Stromal cell of bone marrow (primary cell): ENCODE results near the gene EML6.
A peak's percentile ranks its signal among the peaks of the same experiment; 100 is the strongest.

Source experiments
- DNase-seq: peaks from one replicate; pipeline ENCODE4 v3.0.0-alpha.2; 2012; ENCODE audit warnings: low read depth

Gene EML6

DNA sequence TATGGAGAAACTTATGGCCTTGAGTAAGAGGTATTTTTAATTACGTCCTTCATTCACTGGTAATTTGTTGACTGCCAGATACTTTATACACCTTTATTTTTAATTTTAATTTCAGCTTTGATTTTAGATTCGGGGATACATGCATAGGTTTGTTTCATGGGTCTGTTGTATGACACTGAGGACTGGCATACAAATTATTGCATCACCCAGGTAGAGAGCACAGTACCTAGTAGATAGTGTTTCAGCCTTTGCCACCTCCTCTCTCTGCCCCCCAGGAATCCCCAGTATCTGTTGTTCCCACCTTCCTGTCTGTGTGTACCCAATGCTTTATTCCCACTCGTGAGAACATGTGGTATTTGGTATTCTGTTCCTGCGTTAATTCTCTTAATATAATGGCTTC, 188.8 kb downstream of the EML6 start:
- DNase-seq = no peak

DNA sequence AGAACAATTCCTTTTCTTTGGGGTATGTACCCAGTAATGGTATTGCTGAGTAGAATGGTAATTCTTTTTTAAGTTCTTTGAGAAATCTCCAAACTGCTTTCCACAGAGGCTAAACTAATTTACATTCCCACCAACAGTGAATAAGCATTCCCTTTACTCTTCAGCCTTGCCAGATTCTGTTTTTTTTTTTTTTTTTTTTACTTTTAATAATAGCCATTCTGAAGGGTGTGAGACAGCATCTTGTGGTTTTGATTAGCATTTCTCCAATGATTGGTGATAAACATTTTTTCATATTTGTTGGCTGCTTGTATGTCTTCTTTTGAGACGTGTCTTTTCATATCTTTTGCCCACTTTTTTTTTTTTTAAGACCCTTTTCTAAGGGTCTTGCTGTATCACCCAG, 189.4 kb downstream of the EML6 start:
- DNase-seq = no peak

DNA sequence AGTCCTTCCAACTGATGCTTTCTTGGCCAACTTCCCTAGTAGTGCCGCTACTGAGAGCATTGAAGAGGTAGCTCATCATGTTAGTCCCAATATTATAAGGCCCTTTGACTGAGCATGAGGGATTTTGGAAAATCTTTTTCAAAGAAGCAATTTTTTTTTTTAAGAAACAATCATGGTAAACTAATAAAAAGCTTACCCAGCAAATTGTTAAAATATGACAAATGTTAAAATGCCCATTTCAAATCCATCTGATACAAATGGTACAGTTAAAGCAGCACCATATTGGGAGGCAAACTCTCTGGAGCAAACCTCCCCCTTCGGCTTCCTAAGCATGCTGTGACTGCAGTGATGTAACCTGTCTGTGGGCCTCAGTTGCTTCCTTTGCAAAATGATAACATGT, 191.2 kb downstream of the EML6 start:
- no peak for DNase-seq

DNA sequence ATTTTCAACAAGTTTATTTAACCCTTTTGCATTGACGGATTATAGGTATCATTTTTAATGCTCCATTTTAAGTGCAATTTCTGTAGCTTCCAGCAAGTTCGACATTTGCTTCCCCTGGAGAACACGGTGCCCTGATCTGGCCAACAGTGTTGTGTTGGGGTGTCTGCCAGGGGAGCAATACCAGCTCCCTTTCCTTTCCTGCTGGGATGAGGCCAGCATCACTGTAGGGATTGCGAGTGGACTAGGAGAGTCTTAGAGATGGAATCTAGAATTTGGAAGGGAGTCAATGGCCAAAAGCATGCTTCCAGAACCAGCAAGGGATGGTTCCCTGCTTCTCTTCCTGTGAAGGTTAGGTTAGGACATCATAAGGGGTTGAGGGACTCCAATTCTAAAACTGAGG, 191.6 kb downstream of the EML6 start:
- DNase-seq = no peak

DNA sequence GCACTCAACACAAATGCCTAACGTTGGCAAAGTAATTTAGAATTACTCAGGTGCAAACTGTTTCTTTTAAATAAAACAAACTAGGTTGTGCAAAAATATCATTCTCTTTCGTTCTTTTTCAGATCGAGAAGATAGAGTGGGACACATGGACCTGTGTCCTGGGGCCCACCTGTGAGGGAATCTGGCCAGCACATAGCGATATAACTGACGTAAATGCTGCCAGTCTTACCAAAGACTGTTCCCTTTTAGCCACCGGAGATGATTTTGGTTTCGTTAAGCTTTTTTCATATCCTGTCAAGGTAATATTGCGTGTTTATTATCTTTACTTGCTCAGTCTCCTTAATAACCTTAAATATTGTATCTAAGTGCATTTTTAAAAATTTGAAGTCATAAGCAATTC, 193.2 kb downstream of the EML6 start:
- no peak for DNase-seq

DNA sequence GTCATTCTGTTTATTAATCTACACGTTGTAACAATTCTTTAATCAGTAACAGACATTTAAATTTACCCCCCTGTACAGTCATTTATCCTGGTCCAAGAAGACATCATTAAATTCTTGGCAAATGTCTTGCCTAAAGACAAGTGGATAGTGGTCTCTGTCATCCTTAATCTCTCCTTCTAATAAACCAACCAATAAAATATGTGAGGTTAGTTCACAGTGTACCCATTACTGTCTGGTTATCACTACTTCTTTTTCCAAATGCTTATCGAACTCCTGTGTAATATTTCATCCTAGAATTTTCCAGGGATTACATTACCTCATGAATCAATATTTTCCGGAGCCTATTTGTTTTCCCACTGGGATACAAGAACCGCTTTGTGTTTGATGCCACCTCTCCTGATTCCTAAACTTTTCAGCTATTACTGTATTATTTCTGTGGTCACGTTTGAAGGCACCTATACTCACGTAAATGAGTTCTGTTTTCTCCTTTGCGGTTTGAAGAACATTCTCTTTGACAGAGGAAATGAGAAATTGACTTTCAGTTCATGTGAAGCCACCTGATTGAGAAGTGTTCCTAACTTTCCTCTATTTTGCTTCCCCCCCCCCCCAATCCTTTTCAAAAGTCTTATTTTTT, 195.3 kb downstream of the EML6 start:
- no peak for DNase-seq

DNA sequence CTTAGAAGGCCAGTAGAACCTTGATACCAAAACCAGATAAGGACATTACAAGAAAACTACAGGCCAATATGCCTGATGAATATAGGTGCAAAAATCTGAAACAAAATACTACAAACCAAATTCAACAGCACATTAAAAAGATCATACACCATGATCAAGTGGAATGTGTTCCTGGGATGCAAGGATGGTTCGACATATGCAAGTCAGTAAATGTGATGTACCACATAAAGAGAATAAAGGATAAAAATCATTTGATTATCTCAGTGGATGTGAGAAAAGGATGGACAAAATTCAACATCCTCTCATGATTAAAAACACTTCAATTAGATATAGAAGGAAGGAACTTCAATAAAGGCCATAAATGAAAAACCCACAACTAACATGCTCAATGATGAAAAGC, 197.2 kb downstream of the EML6 start:
- no peak for DNase-seq

DNA sequence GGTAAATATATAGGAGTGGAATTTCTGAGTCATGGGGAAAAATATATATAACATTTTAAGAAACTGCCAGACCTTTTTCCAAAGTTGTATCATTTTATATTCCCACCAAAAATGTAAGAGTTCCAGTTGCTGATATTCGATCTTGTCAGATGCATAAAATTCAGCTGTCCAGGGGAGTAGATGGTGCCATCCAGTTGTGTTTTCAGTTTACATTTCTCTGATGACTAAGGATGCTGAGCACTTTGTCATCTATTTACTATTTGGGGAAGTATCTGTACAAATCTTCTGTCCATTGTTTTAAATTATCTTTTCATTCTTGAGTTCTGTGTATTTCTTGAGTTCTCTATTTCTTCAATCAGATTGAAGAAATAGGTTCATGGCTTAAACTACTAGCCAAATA, 200.7 kb downstream of the EML6 start:
- no peak for DNase-seq

DNA sequence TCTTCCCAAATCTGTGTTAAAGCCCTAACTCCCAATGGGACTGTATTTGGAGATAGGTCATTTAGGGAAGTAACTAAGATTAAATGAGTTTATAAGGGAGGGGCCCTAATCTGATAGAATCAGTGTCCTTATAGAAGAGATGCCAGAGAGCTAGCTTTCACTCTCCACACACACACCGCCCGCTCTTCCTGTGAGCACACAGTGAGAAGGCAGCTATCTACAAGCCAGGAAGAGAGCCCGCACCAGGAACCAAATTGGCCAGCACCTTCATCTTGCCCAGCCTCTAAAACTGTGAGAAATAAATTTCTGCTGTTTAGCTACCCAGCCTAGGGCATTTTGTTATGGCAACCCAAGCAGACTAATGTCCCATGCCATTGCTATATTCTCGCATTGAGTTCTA, 201.6 kb downstream of the EML6 start:
- no peak for DNase-seq

DNA sequence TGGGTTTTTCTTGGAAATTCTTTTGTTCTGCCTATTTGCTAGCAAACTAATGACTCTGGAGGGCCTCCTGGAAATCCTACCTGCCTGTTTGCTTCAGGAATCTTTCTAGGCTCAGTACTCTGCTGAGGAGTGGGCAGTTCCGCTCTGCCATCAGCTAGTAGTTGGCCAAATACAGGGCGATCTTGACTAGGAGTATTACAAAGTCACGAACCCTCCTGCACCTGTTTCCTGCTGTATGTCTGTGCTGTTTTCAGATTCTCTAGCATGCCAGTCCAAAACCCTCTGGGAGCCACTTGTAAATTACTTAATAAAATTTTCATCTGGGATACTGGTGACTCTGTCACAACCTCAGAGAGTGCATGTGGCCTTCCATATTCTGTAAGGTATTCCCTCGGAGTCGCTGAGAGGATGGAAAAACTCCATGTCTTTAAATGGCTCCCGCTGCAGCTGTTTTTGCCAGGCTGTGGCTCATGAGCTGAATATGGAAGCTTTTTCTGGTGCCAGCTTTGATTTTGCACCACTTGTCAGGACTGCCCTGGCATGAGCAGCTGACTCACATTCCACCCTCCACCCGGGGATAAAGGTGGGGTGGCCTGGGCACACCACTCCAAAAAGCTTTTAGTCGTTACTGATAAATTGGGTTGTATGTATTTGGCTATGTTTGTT, 203.8 kb downstream of the EML6 start:
- no peak for DNase-seq

DNA sequence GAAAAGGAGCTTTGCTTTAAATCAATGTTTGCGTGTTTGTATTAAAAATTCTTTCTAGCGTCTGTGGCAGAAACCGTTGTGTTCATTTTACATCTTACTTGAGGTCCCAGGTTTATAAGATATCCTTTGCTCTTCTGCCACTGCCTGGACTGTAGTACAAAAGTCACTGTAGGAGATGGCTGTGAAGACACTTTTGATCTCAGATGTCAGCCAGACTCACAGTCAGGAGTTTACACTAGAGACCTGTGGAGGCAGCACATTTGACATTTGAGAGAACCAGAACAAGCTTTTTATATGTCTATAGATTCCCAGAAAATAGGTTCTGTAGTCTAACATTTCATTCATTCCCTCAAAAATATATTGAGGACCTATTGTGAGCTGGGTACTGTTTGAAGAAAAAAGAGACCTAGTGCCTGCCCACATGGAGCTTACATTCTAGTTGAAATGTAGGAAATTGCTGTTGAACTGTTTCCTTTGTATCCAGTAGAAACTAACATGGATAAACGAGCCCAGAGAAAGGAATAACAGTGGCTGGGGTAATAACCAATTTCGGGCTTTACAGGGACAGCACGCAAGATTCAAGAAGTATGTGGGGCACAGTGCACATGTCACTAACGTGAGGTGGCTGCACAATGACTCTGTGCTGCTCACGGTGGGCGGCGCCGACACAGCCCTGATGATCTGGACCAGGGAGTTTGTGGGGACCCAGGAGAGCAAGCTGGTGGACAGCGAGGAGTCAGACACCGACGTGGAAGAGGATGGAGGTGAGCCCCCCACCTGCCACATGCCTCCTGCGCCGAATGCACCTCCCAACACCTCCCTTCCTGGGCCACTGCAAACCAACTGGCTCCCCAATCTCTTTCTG, 204.5 kb downstream of the EML6 start:
- no peak for DNase-seq

DNA sequence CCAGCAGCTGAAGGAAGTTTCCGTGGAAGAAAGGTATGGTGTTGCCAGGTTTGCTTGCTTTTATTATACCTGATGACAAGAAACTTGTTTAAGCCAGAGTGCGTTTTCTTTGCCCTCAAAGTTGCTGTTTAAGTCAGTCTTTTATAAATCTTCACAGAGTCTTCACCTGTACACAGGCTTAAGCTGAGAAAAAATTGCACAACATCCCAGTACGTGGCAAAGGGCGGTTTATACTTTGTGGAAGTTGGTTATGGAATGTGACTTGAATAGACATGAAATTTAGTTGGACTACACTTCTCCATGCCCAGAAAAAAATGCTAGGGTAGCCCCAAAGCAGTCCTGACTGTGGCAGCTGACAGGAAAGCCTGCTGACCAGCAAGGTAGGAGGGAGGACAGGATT, 205.3 kb downstream of the EML6 start:
- DNase-seq = no peak

DNA sequence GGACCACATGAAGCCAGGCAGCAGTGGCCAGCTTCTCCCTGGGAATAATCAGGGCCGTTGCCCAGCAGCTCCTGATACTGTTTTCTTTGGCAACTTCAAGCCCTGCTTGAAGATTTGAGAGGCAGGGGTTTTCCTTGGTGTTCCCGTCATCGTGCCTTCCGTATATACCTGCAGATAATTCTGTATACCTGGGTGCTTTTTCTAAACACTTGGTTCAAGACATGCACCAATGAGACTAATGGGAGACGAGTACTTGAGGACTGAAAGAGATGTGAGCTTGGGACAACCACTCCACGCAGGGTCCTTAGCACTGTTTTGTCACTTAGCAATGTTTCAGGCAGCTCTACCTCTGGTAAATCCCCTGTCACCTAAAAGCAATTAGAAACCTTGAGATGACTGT, 208.0 kb downstream of the EML6 start:
- no peak for DNase-seq

DNA sequence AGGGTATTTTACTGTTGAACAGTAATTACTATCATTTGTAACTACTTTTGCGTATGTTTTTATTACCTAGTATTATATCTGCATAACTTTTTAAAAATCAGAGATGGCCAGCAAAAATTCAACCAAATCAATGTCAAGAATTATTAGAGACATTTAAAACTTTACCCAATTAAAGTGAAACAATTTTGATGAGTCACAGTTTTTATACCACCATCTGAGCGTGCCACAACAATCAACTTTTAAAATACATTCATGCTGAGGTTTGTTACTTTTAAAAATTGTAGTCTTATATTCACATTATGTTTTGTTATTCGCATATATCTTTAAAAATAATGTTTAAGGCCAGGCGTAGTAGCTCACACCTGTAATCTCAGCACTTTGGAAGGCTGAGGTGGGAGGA, 211.9 kb downstream of the EML6 start:
- DNase-seq = no peak

DNA sequence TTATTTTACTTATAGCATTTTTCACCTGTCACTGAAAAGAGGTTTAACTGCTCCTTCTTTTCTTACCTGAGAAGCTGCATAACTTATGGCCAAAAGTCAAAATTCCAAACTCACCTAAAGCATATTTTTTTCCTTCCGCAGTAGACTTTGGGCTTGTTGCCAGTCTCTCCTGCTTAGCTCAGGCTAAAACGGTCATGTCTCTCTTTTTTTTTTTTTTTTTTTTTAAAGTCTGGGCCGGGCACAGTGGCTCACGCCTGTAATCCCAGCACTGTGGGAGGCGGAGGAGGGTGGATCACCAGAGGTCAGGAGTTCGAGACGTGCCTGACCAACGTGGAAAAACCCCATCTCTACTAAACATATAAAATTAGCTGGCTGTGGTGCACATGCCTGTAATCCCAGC, 213.3 kb downstream of the EML6 start:
- no peak for DNase-seq

DNA sequence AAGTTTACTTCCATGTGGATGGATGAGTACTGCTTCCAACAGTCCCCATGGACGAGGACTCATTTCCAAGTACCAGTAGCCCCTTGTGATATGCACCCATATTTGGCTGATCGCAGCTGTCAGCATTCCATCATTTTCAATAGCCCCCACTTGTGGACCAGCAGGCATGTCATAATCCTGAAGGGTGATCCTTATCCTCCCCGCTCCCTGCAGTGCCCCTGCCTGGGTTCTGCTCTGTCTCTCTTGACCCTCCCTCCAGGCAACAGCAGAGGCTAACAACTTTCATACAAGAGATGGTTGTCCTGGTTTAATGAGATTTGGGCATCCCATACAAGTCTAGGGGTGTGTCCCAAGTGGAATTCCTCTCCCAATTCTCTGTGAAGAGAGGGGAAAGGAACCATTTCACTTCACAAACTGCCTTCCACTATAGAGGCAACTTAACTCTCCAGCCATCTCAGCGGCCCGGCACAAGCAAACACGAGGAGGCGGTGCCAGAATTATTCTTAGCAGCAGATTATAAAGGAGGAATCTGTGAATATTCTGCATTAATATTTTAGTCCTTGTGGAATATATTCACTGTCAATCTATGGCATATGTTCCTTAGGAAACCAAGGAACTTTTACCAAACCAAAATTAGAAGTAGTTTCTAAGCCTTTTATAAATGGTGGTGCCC, 216.1 kb downstream of the EML6 start:
- no peak for DNase-seq

DNA sequence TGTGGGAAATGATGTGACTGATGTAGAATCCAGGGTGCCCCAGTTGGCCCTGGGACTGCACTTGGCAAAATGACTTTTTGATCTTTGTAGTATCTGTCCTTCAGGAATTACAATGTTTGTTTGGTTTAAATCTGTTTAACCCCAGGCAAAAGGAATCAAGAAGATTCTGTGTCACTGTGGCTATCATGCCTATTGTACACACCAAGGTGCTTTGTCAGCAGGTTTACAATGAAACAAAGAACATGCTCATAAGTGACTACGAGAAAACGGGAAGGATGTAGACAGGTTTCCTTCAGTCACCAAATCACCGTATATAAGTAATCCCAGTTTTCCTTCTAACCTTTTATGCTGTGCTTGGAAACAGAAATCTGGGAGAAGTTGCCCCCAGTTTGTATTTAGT, 217.3 kb downstream of the EML6 start:
- no peak for DNase-seq

DNA sequence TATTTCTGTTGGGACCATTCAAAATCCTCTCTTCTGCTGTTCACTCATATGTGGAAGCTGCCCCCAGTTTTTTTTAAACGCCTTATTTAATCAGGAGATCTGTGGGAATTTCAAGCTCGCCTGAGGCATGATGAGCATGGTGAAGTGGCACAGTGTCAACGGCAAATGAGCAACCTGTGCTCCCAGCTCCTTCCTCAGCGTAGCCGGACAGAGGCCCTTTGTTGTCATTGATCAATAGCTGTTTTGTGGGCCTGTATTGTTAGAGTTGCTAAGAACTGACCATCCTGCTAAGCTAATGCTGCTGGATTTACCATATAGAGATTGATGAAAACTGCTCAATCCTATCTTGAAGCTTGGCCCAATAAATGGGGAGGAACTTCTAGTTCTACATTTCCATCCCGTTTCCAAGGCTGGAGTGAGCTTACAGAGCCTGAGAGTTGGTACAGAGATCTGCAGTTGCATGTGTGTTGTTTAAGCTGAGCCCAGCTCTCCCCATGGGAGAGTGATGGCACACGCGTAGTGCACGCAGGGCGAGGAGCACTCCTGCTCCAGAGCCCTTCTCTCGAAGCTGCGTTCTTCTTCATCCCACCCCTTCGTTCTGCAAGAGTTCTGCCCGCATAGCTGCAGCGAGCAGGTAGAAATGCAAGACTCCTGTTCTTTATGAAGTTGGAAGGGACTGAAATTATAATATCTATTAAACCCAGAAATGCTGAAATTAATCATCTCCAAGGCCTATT, 218.0 kb downstream of the EML6 start:
- no peak for DNase-seq

DNA sequence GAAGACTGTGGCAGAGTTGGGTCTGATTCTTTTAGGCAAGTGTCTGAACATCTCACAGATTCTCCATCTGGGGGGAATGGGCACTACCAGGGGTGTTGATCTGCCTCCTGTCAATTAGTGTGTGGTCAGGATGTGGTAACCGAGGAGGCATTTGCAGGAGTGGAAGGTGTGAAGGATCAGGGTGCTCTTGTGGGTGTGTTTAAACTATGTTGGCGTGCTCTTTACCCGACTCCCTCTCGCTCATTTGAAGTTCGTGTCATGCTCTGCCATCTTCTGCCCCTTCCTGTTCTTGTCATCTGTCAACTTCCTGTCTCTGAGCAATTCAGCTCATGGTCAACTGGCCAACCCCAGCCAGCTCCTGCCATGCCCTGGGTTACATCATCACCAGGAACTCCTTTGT, 218.9 kb downstream of the EML6 start:
- no peak for DNase-seq

DNA sequence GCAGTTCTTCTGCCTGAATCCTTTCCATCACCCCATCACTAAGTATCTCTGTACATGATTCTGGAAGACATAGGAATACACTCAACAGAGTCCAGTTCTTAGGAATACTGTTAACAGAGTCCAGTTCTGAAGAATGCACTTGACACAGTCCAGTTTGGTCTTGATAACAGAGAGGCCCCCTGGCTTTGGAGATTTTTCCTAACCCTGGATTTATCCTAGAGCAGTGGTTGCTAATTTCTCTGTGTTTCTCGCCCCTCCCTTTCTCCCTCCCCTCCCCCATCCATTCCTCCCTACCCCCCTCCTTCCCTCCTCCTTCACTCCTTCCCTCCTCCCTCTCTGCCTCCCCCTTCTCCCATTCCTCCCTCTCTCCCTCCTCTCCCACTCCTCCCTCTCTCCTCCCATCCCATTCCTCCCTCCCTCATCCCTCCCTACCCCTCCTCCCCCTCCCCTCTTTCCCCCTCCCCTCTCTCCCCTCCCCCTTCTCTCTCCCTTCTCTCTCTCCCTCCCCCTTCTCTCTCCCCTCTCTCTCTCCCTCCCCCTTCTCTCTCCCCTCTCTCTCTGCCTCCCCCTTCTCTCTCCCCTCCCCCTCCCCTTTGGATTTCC, 221.4 kb downstream of the EML6 start:
- DNase-seq = no peak

DNA sequence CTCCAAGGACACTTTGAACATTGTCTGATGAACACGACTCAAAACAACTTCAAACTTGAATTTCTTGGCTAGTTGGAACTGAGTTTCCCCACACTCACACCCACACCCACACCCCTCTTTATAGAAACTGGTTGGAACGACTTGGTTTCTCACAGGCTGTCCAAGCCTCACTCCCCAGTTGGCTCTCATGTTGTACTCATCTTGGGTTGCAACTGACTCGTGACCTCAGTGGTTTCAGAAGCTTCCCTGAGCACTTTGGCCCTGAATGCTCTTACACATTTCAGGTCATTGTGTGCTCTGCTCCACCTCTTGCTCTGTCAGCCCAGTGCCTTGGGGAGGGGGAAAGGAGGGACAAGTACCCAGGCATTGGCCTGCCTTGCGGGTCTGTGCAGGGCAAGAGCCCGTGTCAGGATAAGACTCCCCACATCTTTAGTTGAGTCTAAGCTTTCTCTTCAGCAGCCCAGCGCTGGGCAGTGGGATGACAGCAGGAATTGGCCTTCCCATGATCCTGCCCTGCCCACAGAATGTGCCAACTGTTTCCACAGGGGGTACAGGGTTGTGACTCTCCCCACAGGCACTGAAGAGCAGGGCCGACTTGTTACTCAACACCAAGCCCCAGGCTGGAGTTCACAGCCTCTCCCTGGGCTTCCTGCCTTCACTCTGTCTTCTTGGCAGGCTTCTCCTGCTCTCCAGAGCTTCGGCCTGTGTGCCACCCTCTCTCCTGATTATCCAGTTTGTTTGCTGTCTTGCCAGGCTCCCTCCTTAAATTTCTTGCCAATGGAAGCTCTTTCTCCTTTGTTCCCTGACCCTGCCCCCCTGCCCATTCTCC, 222.1 kb downstream of the EML6 start:
- DNase-seq = peak; percentile 90
